Nephron (organoid): Measurements from ENCODE around the gene HGFAC.

Experiments used
- H3K27ac Mint-ChIP-seq, 3 experiments: 2 replicates each; pipeline ENCODE4 v1.8.0; 2020; ENCODE audit warnings: mixed read lengths in 3 of 3, mild to moderate bottlenecking in 2 of 3, moderate library complexity in 1 of 3
- H3K27me3 Mint-ChIP-seq: 2 replicates; pipeline ENCODE4 v1.8.0; 2021; ENCODE audit warnings: low read depth, mild to moderate bottlenecking, moderate library complexity, mixed read lengths
- H3K36me3 Mint-ChIP-seq: 2 replicates; pipeline ENCODE4 v1.8.0; 2020; ENCODE audit warnings: low read depth, mixed read lengths
- H3K4me1 Mint-ChIP-seq: 2 replicates; pipeline ENCODE4 v1.8.0; 2020; ENCODE audit warnings: mixed read lengths
- H3K4me3 Mint-ChIP-seq, 3 experiments: 2 replicates each; pipeline ENCODE4 v1.8.0; 2020; ENCODE audit warnings: mild to moderate bottlenecking in 3 of 3, mixed read lengths in 3 of 3, moderate library complexity in 2 of 3
- H3K9me3 Mint-ChIP-seq: 2 replicates; pipeline ENCODE4 v1.8.0; 2020; ENCODE audit warnings: mixed read lengths
- CTCF ChIP-seq, 3 experiments: fragments of 200-600 bp; sonication (generic); IDR thresholded peaks; one replicate each; pipeline ENCODE4 v1.5.0; 2021; ENCODE audit warnings: antibody characterized with exemption in 3 of 3; ENCODE audit not compliant: unreplicated experiment in 3 of 3

The HGFAC gene

DNA sequence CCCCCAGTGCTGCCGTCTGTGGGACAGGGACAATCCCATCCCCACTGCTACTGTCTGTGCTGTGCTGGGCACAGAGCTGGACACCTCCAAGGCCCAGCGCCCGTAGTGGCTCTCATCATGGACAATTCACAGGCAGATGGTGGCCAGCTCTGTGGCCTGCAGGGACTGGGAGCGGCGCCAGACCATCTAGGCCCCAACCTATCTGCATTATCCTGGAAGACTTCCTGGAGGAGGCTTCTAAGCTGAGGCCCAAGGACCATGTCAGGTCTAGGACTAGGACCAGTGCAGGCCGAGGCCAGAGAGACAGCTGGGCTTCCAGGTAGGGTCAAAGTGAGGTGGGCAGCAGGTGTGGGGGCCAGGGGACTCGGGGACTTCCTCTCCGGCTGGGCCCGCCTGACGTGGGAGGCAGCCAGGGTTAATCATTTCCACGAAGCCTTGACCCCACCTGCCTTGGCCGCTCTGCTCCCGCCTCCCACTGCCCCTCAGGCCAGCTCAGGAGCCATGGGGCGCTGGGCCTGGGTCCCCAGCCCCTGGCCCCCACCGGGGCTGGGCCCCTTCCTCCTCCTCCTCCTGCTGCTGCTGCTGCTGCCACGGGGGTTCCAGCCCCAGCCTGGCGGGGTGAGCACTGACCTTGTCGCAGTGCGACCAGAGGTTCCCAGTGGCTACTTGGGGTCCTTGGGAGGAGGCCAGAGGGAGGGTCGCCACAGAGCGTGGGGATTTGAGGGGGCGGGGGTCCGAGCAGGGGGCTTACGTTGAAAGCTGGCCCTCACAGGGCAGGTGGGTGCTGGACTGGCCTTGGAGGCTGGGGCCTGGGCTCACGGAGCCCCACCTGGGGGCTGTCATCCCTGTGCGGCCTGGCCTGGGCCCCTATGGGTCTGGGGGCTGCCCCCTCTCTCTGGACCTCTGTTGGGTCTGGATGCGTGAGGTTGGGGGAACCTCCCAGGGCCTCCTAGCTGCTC, at the start of gene HGFAC:
Gene HGFAC (plus strand): TSS at position 468 of the 959 bp plus-strand sequence. CDS start 34 bp downstream, at position 502.
- peak within 1 kb of the TSS in 1 of 3 experiments; percentile 25 for H3K27ac Mint-ChIP-seq
- H3K9me3 Mint-ChIP-seq = no peaks in the 10 kb centered on the region
- no peaks in the 10 kb centered on the region for H3K4me1 Mint-ChIP-seq
- no peaks in the 10 kb centered on the region for H3K27me3 Mint-ChIP-seq
- no peak within 1 kb of the TSS for H3K4me3 Mint-ChIP-seq
- TF ChIP-seq CTCF (IDR thresholded peaks at IDR 0.05; ENCODE audit: unreplicated experiment in 3 of 3) = no peak
- H3K36me3 Mint-ChIP-seq = no peaks in the 10 kb centered on the region

DNA sequence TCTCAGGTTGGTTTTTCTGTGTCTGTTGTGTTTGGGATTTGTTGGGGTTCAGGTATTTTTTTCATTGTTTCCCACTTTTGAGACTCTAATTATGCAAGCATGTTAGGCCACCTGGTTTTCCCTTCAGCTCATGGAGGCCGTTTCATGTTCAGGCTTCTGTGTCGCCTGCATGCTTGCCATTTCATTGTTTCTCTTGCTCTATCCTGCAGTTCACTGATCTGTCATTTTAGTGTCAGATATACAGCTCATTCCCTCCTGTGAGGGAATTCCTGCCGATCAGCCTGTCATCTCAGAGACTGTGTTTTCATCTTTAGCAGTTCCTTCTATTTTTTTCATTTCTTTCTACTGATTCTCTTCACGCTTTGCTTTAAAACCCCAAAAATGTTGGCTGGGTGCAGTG, 49.4 kb upstream of the HGFAC start:
- H3K27ac Mint-ChIP-seq = peak overlapping the region; percentile 16 to 79 (median 54)
- H3K27me3 Mint-ChIP-seq = peaks cover 6% of the 10 kb centered on the region
- peaks cover 7% of the 10 kb centered on the region for H3K9me3 Mint-ChIP-seq
- peaks cover 46% of the 10 kb centered on the region for H3K4me1 Mint-ChIP-seq
- H3K4me3 Mint-ChIP-seq = no peak overlapping the region
- no peak for TF ChIP-seq CTCF (IDR thresholded peaks at IDR 0.05; ENCODE audit: unreplicated experiment in 3 of 3)
- peaks cover 16% of the 10 kb centered on the region for H3K36me3 Mint-ChIP-seq

- Mint-ChIP-seq H3K27me3 (peaks cover 6% of the 10 kb centered on the region), H3K9me3 (peaks cover 7% of the 10 kb centered on the region), H3K36me3 (peaks cover 17% of the 10 kb centered on the region), H3K27ac (peak overlapping the region in 1 of 3 experiments; percentile 72), H3K4me1 (peaks cover 37% of the 10 kb centered on the region), H3K4me3 (no peak overlapping the region)
- TF ChIP-seq CTCF (IDR thresholded peaks at IDR 0.05; ENCODE audit: unreplicated experiment in 3 of 3) = no peak
These were observed 48.6 kb upstream of the HGFAC start for GRCh38 chr4:3393171-3393570.

DNA sequence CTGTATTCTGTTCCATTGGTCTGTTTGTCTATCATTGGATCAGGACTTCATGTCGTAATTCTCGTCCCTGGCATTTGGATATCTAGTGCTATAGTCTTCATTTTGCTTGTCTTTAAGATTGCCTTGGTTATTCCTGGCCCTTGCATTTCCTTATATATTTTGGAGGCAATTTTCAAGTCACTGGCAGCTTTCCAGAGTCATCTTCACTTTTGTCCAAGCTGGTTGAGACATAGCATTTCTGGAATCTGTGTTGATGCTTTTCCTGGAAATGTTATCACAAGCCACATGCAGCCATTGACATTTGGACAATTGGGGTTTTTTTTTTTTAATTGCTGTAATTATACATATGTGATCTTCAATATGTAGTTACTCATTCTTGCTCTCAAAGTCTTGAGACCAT, 45.2 kb upstream of the HGFAC start:
- H3K9me3 Mint-ChIP-seq = peaks cover 19% of the 10 kb centered on the region
- H3K27ac Mint-ChIP-seq = no peak overlapping the region
- H3K4me1 Mint-ChIP-seq = peaks cover 14% of the 10 kb centered on the region
- no peak for TF ChIP-seq CTCF (IDR thresholded peaks at IDR 0.05; ENCODE audit: unreplicated experiment in 3 of 3)
- no peak overlapping the region for H3K4me3 Mint-ChIP-seq
- peaks cover 36% of the 10 kb centered on the region for H3K36me3 Mint-ChIP-seq
- no peaks in the 10 kb centered on the region for H3K27me3 Mint-ChIP-seq

DNA sequence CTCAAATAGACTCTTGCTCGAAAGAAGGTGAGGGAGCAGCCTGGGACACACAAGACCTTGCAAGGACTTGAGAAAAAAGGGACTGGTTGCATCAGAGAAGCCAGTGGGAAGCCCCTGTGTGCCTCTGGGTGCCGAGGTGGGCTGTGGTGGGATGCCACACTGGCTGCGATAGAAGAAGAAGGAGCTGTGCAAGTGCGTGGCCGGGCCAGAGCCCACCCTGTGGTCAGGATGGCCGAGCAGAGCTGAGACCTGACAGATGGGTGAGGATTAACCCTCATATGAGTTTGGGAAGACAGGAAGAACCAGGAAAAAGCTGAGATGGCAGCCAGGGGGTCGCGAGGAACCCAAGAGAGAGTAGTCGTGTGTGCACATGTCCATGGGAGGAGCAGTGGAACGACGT, 44.6 kb upstream of the HGFAC start:
- peaks cover 11% of the 10 kb centered on the region for H3K4me1 Mint-ChIP-seq
- no peak overlapping the region for H3K27ac Mint-ChIP-seq
- peaks cover 19% of the 10 kb centered on the region for H3K9me3 Mint-ChIP-seq
- no peak overlapping the region for H3K4me3 Mint-ChIP-seq
- H3K27me3 Mint-ChIP-seq = no peaks in the 10 kb centered on the region
- H3K36me3 Mint-ChIP-seq = peaks cover 36% of the 10 kb centered on the region
- TF ChIP-seq CTCF (IDR thresholded peaks at IDR 0.05; ENCODE audit: unreplicated experiment in 3 of 3) = no peak
